Ishikawa (cell line): Measurements from ENCODE around the gene TNFAIP8L3.

Experiments
- CEBPB ChIP-seq: IDR thresholded peaks from 2 replicates; pipeline ENCODE4 v1.6.1; 2012
- CREB1 ChIP-seq: IDR thresholded peaks from 2 replicates; pipeline ENCODE4 v1.6.1; 2012; ENCODE audit warnings: low read depth
- EGR1 ChIP-seq: IDR thresholded peaks from 2 replicates; pipeline ENCODE4 v1.6.1; 2012
- EP300 ChIP-seq: IDR thresholded peaks from 2 replicates; pipeline ENCODE4 v1.6.1; 2012; ENCODE audit warnings: borderline replicate concordance
- FOXM1 ChIP-seq: IDR thresholded peaks from 2 replicates; pipeline ENCODE4 v1.6.1; 2012; ENCODE audit warnings: low read depth, borderline replicate concordance
- NFIC ChIP-seq: IDR thresholded peaks from 2 replicates; pipeline ENCODE4 v1.6.1; 2012
- RAD21 ChIP-seq: IDR thresholded peaks from 2 replicates; pipeline ENCODE4 v1.6.1; 2012; ENCODE audit warnings: low read depth
- REST ChIP-seq: IDR thresholded peaks from 2 replicates; pipeline ENCODE4 v1.6.1; 2012; ENCODE audit warnings: low read depth, mild to moderate bottlenecking
- TAF1 ChIP-seq: IDR thresholded peaks from 2 replicates; pipeline ENCODE4 v1.6.1; 2012; ENCODE audit warnings: low read depth, mild to moderate bottlenecking
- TCF12 ChIP-seq: IDR thresholded peaks from 2 replicates; pipeline ENCODE4 v1.6.1; 2012; ENCODE audit warnings: low read depth
- TEAD4 ChIP-seq: IDR thresholded peaks from 2 replicates; pipeline ENCODE4 v1.6.1; 2012
- YY1 ChIP-seq: IDR thresholded peaks from 2 replicates; pipeline ENCODE4 v1.6.1; 2012; ENCODE audit warnings: low read depth
- ZBTB7A ChIP-seq: IDR thresholded peaks from 2 replicates; pipeline ENCODE4 v1.6.1; 2012; ENCODE audit warnings: low read depth
- TF ChIP-seq, protein P1 (sequence below): IDR thresholded peaks from 2 replicates; pipeline ENCODE4 v1.6.1; 2012
- TF ChIP-seq, protein P2 (sequence below): IDR thresholded peaks from 2 replicates; pipeline ENCODE4 v1.6.1; 2012

Gene TNFAIP8L3

DNA sequence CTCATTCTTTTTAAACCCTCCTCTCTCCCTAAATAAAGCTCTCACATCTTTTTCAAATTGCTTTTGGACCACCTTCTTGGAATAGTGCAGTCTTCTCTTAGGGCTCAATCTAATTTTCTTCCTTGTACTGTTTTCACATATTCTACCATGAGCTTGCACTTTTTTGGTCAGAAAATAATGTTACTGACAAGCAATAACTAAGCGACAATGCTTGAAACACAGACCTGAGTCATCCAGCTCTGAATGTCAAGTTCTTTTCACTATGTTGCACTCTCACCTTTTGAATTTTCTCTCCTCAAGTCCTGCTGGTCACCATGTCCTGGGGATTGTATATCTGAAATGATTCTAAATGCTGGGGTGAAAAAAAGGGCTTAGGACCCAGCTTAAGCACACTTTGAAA, 8.9 kb downstream of the TNFAIP8L3 start:
- TF ChIP-seq EGR1 = no peak
- no peak for TF ChIP-seq RAD21
- no peak for TF ChIP-seq TAF1
- no peak for TF ChIP-seq NFIC
- no peak for TF ChIP-seq YY1
- no peak for TF ChIP-seq CREB1
- TF ChIP-seq ZBTB7A = no peak
- no peak for TF ChIP-seq EP300
- no peak for TF ChIP-seq FOXM1
- TF ChIP-seq, protein P1, sequence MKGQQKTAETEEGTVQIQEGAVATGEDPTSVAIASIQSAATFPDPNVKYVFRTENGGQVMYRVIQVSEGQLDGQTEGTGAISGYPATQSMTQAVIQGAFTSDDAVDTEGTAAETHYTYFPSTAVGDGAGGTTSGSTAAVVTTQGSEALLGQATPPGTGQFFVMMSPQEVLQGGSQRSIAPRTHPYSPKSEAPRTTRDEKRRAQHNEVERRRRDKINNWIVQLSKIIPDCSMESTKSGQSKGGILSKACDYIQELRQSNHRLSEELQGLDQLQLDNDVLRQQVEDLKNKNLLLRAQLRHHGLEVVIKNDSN = no peak
- no peak for TF ChIP-seq REST
- TF ChIP-seq TCF12 = no peak
- TF ChIP-seq, protein P2, sequence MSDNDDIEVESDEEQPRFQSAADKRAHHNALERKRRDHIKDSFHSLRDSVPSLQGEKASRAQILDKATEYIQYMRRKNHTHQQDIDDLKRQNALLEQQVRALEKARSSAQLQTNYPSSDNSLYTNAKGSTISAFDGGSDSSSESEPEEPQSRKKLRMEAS = no peak
- no peak for TF ChIP-seq CEBPB
- no peak for TF ChIP-seq TEAD4

DNA sequence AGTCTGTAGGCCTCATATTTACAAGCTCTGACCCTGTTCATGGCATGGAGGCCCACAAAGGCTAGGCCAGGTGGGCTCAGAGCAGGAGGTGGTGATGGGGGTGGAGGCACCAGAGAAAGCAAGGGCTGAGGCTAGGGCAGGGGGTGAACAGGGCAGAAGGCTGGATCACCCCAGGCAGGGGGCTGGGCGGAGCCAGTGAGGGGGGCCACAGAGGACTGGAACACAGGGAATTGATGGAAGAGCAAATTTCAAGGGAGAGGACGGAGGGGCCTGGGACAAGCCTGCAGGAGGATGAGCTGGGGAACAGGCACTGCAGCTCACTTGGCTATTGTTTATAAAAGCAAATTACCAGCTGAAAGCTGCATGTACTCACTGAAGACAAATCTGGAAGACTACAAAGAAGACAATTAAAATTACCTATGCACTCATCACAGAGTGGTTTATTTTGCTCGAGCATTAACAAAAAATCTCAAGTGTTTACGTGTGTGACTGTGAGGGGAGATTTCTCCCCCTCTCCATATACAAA, 11.0 kb downstream of the TNFAIP8L3 start:
- TF ChIP-seq FOXM1 (no peak), YY1 (no peak), CEBPB (no peak), CREB1 (no peak), RAD21 (no peak), REST (no peak), EGR1 (no peak), NFIC (no peak), TAF1 (no peak), TEAD4 (no peak), EP300 (no peak), ZBTB7A (no peak), TCF12 (no peak)
- TF ChIP-seq, protein P1 = no peak
- TF ChIP-seq, protein P2 = no peak

GRCh38 chr15:51082246-51082645, 12.5 kb downstream of the TNFAIP8L3 start:
- no peak for TF ChIP-seq FOXM1
- TF ChIP-seq EP300 = no peak
- TF ChIP-seq NFIC = no peak
- TF ChIP-seq CREB1 = no peak
- no peak for TF ChIP-seq TAF1
- TF ChIP-seq, protein P2 = no peak
- TF ChIP-seq EGR1 = no peak
- TF ChIP-seq ZBTB7A = no peak
- TF ChIP-seq RAD21 = no peak
- TF ChIP-seq, protein P1 = no peak
- no peak for TF ChIP-seq CEBPB

DNA sequence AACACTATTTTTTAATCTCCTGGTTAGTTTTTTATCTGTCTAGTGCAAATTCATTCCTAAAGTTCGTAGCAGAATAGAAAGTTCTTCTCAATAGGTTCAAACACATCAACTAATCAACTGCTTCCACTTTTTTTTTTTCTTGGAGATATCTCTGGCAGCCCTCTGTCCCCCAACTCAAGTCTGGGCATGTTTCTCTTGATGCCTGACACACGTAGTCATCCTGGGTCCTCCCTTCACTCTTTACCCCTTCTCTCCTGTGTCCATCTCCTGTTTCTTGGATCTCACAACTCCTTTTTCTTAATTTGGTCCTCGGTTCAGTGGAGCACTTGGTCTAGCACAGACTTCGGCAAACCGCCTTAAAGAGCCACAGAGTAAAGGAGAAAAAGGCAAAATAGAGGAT, 14.4 kb downstream of the TNFAIP8L3 start:
- TF ChIP-seq YY1 (no peak), TAF1 (no peak), TCF12 (no peak), REST (no peak), ZBTB7A (no peak), RAD21 (no peak), NFIC (no peak), FOXM1 (no peak)
- TF ChIP-seq, protein P1 = no peak
- TF ChIP-seq, protein P2 = no peak
